HFFc6 (cell line): ENCODE measurements around the gene OS9. TPM values are rescaled to one million over a fixed set of nuclear protein-coding genes. Genes with fewer than 3 reads are reported as not detected.
"Not testable (repeated sequence)": the region's sequence is repeated elsewhere in the genome, so short reads cannot be mapped to it uniquely, and the experiment has no call there.

Source experiments
- DNase-seq: peaks from one replicate; pipeline ENCODE4 v3.0.0-alpha.2; 2018
- H3K27ac Mint-ChIP-seq: 2 replicates; pipeline ENCODE4 v1.8.0; 2020; ENCODE audit warnings: mild to moderate bottlenecking, mixed read lengths
- H3K27me3 Mint-ChIP-seq: 2 replicates; pipeline ENCODE4 v1.8.0; 2021; ENCODE audit warnings: mild to moderate bottlenecking, moderate library complexity, mixed read lengths; ENCODE audit not compliant: insufficient read depth
- H3K36me3 Mint-ChIP-seq: 2 replicates; pipeline ENCODE4 v1.8.0; 2021; ENCODE audit warnings: low read depth, mixed read lengths
- H3K4me1 Mint-ChIP-seq: 2 replicates; pipeline ENCODE4 v1.8.0; 2020; ENCODE audit warnings: low read depth, mixed read lengths
- H3K4me3 Mint-ChIP-seq: 2 replicates; pipeline ENCODE4 v1.8.0; 2020; ENCODE audit warnings: mild to moderate bottlenecking, moderate library complexity, mixed read lengths
- H3K9me3 Mint-ChIP-seq: 2 replicates; pipeline ENCODE4 v1.8.0; 2020; ENCODE audit warnings: mild to moderate bottlenecking, mixed read lengths
- CTCF ChIP-seq: fragments of 200-600 bp; sonication (generic); IDR thresholded peaks from 2 replicates; pipeline ENCODE4 v1.5.0; 2021; ENCODE audit warnings: antibody characterized with exemption, mild to moderate bottlenecking
- total RNA-seq, 6 experiments: library from RNA; stranded (reverse); fragmentation: NEBNext Ultra II Directional; extraction: Animal tissue kit (Norgen Biotek cat#: 25700); gene quantifications; 2 replicates in 1 of 6; 3 replicates in 5 of 6; pipeline ENCODE4 v1.2.3, GENCODE V29; 2021

OS9 gene
- total RNA-seq, 6 experiments from 2014 or later = 150 to 158 (median 156) TPM

- Mint-ChIP-seq H3K36me3 (no peaks in the 10 kb centered on the region), H3K9me3 (no peaks in the 10 kb centered on the region), H3K27ac (no peak overlapping the region), H3K4me3 (no peak overlapping the region), H3K27me3 (peaks cover 22% of the 10 kb centered on the region), H3K4me1 (no peaks in the 10 kb centered on the region)
- DNase-seq = no peak
- no peak for TF ChIP-seq CTCF
Observed at GRCh38 chr12:57672801-57673200, 21.1 kb upstream of the OS9 start.

DNA sequence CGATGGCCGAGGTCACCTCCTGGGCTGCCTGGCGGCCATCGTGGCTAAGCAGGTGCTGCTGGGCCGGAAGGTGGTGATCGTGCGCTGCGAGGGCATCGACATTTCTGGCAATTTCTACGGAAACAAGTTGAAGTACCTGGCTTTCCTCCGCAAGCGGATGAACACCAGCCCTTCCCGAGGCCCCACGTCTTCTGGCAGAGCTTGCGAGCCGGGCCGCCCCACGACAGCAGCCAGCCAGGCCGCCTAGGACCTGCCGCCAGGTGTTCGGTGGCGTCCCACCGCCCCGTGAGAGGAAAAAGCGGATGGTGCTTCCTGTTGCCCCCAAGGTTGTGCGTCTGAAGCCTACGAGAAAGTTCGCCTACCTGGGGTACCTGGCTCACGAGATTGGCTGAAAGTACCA lies 19.2 kb upstream of the OS9 start:
- Mint-ChIP-seq H3K36me3 (no peaks in the 10 kb centered on the region), H3K27ac (no peak overlapping the region), H3K4me3 (no peak overlapping the region), H3K4me1 (no peaks in the 10 kb centered on the region), H3K9me3 (no peaks in the 10 kb centered on the region), H3K27me3 (peaks cover 27% of the 10 kb centered on the region)
- TF ChIP-seq CTCF = no peak
- no peak for DNase-seq

DNA sequence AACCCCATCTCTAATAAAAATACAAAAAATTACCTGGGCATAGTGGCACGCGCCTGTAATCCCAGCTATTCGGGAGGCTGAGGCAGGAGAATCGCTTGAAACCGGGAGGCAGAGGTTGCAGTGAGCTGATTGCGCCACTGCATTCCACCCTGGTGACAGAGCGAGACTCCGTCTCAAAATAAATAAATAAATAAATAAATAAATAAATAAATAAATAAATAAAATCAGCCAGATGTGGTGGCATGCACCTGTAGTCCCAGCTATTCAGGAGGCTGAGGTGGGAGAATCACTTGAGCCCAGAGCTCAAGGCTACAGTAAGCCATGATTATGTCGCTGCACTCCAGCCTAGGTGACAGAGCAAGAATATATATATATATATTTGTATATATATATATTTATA lies 16.0 kb upstream of the OS9 start:
- H3K27me3 Mint-ChIP-seq = peaks cover 17% of the 10 kb centered on the region
- H3K4me1 Mint-ChIP-seq, H3K27ac Mint-ChIP-seq, H3K36me3 Mint-ChIP-seq, H3K4me3 Mint-ChIP-seq, H3K9me3 Mint-ChIP-seq, DNase-seq: not testable (repeated sequence)

DNA sequence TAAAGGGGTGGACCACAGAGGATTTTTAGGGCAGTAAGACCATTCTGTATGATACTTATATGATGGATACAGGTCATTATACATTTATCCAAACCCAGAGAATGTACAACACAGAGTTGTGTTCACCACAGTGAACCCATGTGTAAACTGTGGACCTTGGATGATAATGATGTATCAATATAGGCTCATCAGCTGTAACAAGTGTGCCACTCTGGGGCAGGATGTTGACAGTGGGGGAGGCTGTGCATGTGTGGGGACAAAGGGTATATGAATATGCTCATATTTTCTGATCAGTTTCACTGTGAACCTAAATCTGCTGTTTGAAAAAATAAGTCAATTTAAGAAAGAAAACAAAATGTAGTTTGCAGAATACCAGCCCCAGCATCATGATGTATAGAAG lies 14.2 kb upstream of the OS9 start:
- no peak for TF ChIP-seq CTCF
- H3K4me1 Mint-ChIP-seq = peaks cover 10% of the 10 kb centered on the region; the same call in 1 of the 2 replicates

DNA sequence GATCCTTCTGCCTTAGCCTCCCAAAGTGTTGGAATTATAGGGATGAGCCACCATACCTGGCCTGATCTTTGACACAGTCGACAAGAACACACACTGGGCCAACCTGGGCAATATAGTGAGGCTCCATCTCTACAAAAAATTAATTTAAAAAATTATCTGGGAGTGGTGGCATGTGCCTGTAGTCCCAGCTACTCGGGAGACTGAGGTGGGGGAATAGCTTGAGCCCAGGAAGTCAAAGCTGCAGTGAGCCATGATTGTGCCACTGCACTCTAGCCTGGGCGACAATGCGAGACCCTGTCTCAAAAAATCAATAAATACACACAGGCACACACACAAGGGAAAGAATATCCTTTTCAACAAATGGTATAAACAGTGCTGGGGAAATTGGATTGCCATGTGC lies 6.1 kb upstream of the OS9 start:
- Mint-ChIP-seq H3K4me1 (no peaks in the 10 kb centered on the region), H3K36me3 (peaks cover 4% of the 10 kb centered on the region; the same call in 1 of the 2 replicates), H3K27ac (no peak overlapping the region), H3K9me3 (no peaks in the 10 kb centered on the region), H3K27me3 (peaks cover 8% of the 10 kb centered on the region), H3K4me3 (no peak overlapping the region)
- no peak for TF ChIP-seq CTCF
- no peak for DNase-seq

More for the DNA sequence above, 14.2 kb upstream of the OS9 start:
- Mint-ChIP-seq H3K27me3 (peaks cover 8% of the 10 kb centered on the region; the same call in 1 of the 2 replicates), H3K27ac (no peak overlapping the region), H3K36me3 (no peaks in the 10 kb centered on the region), H3K9me3 (no peaks in the 10 kb centered on the region; the same call in 1 of the 2 replicates), H3K4me3 (no peak overlapping the region)
- no peak for DNase-seq

DNA sequence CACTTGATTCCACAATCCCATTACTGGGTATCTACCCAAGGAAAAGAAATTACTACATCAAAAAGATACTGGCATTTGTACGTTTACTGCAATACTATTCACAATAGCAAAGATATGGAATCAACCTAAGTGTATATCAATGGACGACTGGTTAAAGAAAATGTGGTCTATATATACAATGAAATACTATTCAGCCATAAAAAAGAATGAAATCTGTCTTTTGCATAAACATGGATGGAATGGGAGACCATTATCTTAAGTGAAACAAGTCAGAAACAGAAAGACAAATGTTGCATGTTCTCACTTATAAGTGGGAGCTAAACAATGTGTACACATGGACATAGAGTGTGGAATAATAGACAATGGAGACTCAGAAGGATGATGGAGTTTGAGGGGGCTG lies 5.0 kb upstream of the OS9 start:
- H3K9me3 Mint-ChIP-seq = no peaks in the 10 kb centered on the region

More for the DNA sequence above, 5.0 kb upstream of the OS9 start:
- Mint-ChIP-seq H3K36me3 (peaks cover 4% of the 10 kb centered on the region; the same call in 1 of the 2 replicates), H3K4me3 (no peak overlapping the region), H3K27ac (no peak overlapping the region), H3K27me3 (peaks cover 8% of the 10 kb centered on the region), H3K4me1 (no peaks in the 10 kb centered on the region)
- no peak for TF ChIP-seq CTCF
- DNase-seq = no peak
